Breast epithelium (tissue), 3 donors: ENCODE data around the gene SYT1.

Experiments used
- POLR2A ChIP-seq: fragments of 450-650 bp; IDR thresholded peaks from one replicate; pipeline ENCODE4 v1.6.1; 2016; ENCODE audit warnings: antibody characterized with exemption, mild to moderate bottlenecking, moderate library complexity
- POLR2AphosphoS5 ChIP-seq, 3 donors: sonication (generic); formaldehyde crosslinking; IDR thresholded peaks; one replicate each; pipeline ENCODE4 v1.6.1; 2017; ENCODE audit warnings: antibody characterized with exemption in 3 of 3
- TF ChIP-seq, protein P1 (sequence below), 3 donors: fragments of 450-650 bp; IDR thresholded peaks; one replicate each; pipeline ENCODE4 v1.5.1; 2016 to 2017; ENCODE audit warnings: antibody characterized with exemption in 3 of 3, mild to moderate bottlenecking in 3 of 3, moderate library complexity in 3 of 3

GRCh38 chr12:79296133-79296532 lies 431.6 kb downstream of the SYT1 start:
- TF ChIP-seq, protein P1, sequence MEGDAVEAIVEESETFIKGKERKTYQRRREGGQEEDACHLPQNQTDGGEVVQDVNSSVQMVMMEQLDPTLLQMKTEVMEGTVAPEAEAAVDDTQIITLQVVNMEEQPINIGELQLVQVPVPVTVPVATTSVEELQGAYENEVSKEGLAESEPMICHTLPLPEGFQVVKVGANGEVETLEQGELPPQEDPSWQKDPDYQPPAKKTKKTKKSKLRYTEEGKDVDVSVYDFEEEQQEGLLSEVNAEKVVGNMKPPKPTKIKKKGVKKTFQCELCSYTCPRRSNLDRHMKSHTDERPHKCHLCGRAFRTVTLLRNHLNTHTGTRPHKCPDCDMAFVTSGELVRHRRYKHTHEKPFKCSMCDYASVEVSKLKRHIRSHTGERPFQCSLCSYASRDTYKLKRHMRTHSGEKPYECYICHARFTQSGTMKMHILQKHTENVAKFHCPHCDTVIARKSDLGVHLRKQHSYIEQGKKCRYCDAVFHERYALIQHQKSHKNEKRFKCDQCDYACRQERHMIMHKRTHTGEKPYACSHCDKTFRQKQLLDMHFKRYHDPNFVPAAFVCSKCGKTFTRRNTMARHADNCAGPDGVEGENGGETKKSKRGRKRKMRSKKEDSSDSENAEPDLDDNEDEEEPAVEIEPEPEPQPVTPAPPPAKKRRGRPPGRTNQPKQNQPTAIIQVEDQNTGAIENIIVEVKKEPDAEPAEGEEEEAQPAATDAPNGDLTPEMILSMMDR (IDR thresholded peaks at IDR 0.05), result no peak
- TF ChIP-seq POLR2A, result no peak
- TF ChIP-seq POLR2AphosphoS5 (IDR thresholded peaks at IDR 0.05), result no peak
